Hematopoietic multipotent progenitor cell treated with erythropoietin and hydrocortisone succinate and interleukin-3 and kit ligand, for 4 days (in vitro differentiated cells): Measurements from ENCODE around the gene GDI2.

ENCODE experiments used
- DNase-seq: peaks from one replicate; pipeline ENCODE4 v3.0.0-alpha.2; 2015

The GDI2 gene

GRCh38 chr10:5737352-5737751 lies 75.9 kb downstream of the GDI2 start:
- DNase-seq: peak; percentile 30

DNA sequence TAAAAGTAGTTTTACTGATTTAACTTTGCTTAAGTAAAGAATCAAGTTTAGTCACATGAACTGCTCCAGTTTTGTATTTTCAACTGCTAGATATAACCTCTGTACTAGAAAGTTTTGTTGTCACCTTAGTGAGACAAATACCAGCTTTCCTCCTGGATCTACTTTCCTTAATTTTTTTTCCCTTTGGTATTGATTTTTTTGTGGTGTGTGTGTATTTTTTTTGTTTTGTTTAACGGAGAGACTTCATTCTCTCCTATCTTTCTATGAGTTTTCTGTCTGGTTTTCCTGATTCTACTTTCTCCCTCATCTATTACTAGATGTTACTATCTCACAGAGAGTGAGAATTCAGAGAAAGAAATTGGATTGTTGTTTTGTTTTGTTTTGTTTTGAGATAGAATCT lies 76.6 kb downstream of the GDI2 start:
- no peak for DNase-seq

DNA sequence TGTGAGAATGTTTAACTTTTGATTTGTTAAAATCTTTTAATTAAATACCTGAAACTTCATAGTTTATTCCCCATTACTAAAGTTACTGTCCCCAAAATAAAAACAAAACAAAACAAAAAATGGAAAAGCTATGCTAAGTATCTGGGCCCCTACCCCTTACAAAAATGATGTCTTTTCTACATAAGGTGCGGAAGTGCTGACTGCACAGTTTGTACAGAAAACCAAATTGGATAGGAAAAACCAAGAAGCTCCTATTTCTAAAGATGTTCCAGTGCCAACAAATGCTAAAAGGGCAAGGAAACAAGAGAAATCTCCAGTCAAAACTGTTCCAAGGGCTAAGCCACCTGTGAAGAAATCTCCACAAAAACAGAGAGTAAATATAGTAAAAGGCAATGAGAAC lies 78.1 kb downstream of the GDI2 start:
- DNase-seq: no peak

- no peak for DNase-seq
Measured at GRCh38 chr10:5732141-5732540, 81.1 kb downstream of the GDI2 start.

DNA sequence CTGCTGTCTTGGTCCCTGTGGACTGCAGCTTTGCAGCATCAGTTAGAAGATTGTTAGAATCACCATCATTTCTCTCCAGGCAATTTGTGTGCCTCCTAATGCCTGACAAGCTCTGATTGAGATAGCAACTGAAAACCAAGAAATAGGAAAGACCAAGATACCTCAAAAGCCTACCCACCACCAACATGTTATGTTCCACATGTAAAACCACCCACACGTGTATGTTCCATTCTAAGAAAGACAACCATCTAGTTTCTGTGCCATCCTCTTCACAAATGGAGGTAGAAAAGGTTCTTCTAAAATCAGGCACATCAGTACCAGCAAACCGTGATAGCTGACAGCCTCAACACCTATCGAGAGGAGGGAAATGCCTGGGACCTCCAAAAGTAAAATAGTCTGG lies 81.7 kb downstream of the GDI2 start:
- DNase-seq: no peak

- no peak for DNase-seq
Measured at GRCh38 chr10:5730766-5731165, 82.5 kb downstream of the GDI2 start.

- DNase-seq: no peak
Measured at GRCh38 chr10:5723692-5724091, 89.5 kb downstream of the GDI2 start.

- no peak for DNase-seq
Measured at GRCh38 chr10:5720182-5720581, 93.1 kb downstream of the GDI2 start.

GRCh38 chr10:5719546-5719945 lies 93.7 kb downstream of the GDI2 start:
- no peak for DNase-seq
